ENCODE data around the gene KLF7.

The KLF7 gene

GRCh38 chr2:207083361-207084110, 82.2 kb downstream of the KLF7 start:
- Histone ChIP-seq H4K20me1 (ENCODE audit: control insufficient read depth, insufficient read depth, low read depth, low read length) (no peaks in the 10 kb centered on the region), H3K27me3 (ENCODE audit: control insufficient read depth, low read length) (peaks cover 3% of the 10 kb centered on the region; the same call in 1 of the 2 replicates), H3K36me3 (ENCODE audit: control insufficient read depth, low read length) (no peaks in the 10 kb centered on the region), H3K9me3 (ENCODE audit: control insufficient read depth, insufficient read depth, low read length) (no peaks in the 10 kb centered on the region), H3F3A (ENCODE audit: control insufficient read depth, insufficient read depth) (no peaks in the 10 kb centered on the region), H3K4me3 (ENCODE audit: low read length) (no peak overlapping the region), H3K9me2 (replicated peaks; ENCODE audit: control insufficient read depth, low read length) (no peaks in the 10 kb centered on the region), H3K27ac (ENCODE audit: low read depth, low read length) (no peak overlapping the region), H3K4me1 (ENCODE audit: control insufficient read depth, low read length) (no peaks in the 10 kb centered on the region), H3K79me2 (ENCODE audit: control insufficient read depth, low read length) (no peaks in the 10 kb centered on the region), H3K4me2 (ENCODE audit: low read length) (no peak overlapping the region)
- no peak for TF ChIP-seq CTCF (IDR thresholded peaks at IDR 0.05; ENCODE audit: low read depth, low read length, poor library complexity, severe bottlenecking)
- no peak for TF ChIP-seq EZH2phosphoT487 (IDR thresholded peaks at IDR 0.05; ENCODE audit: borderline replicate concordance, low read length)

- Histone ChIP-seq H3K9me3 (ENCODE audit: control insufficient read depth, insufficient read depth, low read length) (no peaks in the 10 kb centered on the region), H3K36me3 (ENCODE audit: control insufficient read depth, low read length) (no peaks in the 10 kb centered on the region), H4K20me1 (ENCODE audit: control insufficient read depth, insufficient read depth, low read depth, low read length) (no peaks in the 10 kb centered on the region), H3K27ac (ENCODE audit: low read depth, low read length) (no peak overlapping the region), H3K79me2 (ENCODE audit: control insufficient read depth, low read length) (no peaks in the 10 kb centered on the region), H3K9me2 (replicated peaks; ENCODE audit: control insufficient read depth, low read length) (no peaks in the 10 kb centered on the region), H3K4me1 (ENCODE audit: control insufficient read depth, low read length) (no peaks in the 10 kb centered on the region), H3K27me3 (ENCODE audit: control insufficient read depth, low read length) (no peaks in the 10 kb centered on the region; the same call in 1 of the 2 replicates), H3K4me3 (ENCODE audit: low read length) (no peak overlapping the region), H3K4me2 (ENCODE audit: low read length) (no peak overlapping the region), H3F3A (ENCODE audit: control insufficient read depth, insufficient read depth) (no peaks in the 10 kb centered on the region)
- TF ChIP-seq EZH2phosphoT487 (IDR thresholded peaks at IDR 0.05; ENCODE audit: borderline replicate concordance, low read length) = no peak
- no peak for TF ChIP-seq CTCF (IDR thresholded peaks at IDR 0.05; ENCODE audit: low read depth, low read length, poor library complexity, severe bottlenecking)
These were observed 83.1 kb downstream of the KLF7 start for GRCh38 chr2:207082619-207083018.

GRCh38 chr2:207078186-207078798, 87.5 kb downstream of the KLF7 start:
- peaks cover 14% of the 10 kb centered on the region for H3K4me1 ChIP-seq (ENCODE audit: control insufficient read depth, low read length)
- no peak overlapping the region for H3K27ac ChIP-seq (ENCODE audit: low read depth, low read length)
- no peaks in the 10 kb centered on the region for H3K9me3 ChIP-seq (ENCODE audit: control insufficient read depth, insufficient read depth, low read length)
- H3K9me2 ChIP-seq (replicated peaks; ENCODE audit: control insufficient read depth, low read length) = no peaks in the 10 kb centered on the region
- H3K4me2 ChIP-seq (ENCODE audit: low read length) = no peak overlapping the region
- no peaks in the 10 kb centered on the region for H3K79me2 ChIP-seq (ENCODE audit: control insufficient read depth, low read length)
- no peaks in the 10 kb centered on the region for H3K27me3 ChIP-seq (ENCODE audit: control insufficient read depth, low read length)
- TF ChIP-seq EZH2phosphoT487 (IDR thresholded peaks at IDR 0.05; ENCODE audit: borderline replicate concordance, low read length) (no peak), CTCF (IDR thresholded peaks at IDR 0.05; ENCODE audit: low read depth, low read length, poor library complexity, severe bottlenecking) (no peak)
- H3F3A ChIP-seq (ENCODE audit: control insufficient read depth, insufficient read depth) = no peaks in the 10 kb centered on the region
- H4K20me1 ChIP-seq (ENCODE audit: control insufficient read depth, insufficient read depth, low read depth, low read length) = no peaks in the 10 kb centered on the region
- no peaks in the 10 kb centered on the region for H3K36me3 ChIP-seq (ENCODE audit: control insufficient read depth, low read length)
- H3K4me3 ChIP-seq (ENCODE audit: low read length) = no peak overlapping the region

Measured in DOHH2 (cell line).